ENCODE measurements around the gene ZSWIM1. TPM values are rescaled to one million over a fixed set of nuclear protein-coding genes. Genes with fewer than 3 reads are reported as not detected.
A peak's percentile ranks its signal among the peaks of the same experiment; 100 is the strongest.

ZSWIM1 gene
- total RNA-seq, 1 donor from 2014 or later = 9.0 TPM

DNA sequence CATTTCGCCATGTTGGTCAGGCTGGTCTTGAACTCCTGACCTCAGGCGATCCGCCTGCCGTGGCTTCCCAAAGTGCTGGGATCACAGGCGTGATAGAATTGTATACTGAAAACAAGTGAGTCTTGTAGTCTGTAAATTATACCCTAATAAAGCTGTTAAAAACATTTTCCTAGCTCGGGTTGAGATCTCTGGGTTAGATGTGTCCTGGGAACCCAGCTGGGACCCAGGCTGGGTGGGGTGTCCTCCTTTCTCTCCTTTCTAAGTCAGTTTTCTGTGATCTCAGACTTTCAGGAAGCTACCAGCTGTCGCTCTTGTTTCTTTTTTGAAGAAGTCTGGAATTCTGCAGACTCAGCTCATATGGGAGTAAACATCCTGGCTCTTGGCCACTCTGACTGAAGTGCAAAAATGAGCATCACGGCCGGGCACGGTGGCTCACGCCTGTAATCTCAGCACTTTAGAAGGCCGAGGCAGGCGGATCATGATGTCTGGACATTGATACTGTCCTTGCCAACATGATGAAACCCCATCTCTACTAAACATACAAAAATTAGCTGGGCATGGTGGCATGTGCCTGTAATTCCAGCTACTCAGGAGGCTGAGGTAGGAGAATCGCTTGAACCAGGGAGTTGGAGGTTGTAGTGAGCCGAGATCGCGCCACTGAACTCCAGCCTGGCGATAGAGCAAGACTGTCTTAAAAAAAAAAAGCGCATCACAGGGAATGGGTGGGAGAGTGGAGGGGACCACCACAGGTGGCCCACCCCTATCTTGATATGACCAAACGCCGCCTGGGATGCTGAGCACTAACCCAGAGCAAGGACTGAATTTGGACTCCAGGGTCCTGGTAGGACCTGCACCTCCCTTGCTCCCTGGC lies 43.6 kb downstream of the ZSWIM1 start:
- Mint-ChIP-seq H3K4me1 (ENCODE audit: low read depth, unreplicated experiment) (peaks cover 11% of the 10 kb centered on the region), H3K36me3 (ENCODE audit: low read depth, unreplicated experiment) (peaks cover 3% of the 10 kb centered on the region), H3K4me3 (ENCODE audit: unreplicated experiment) (no peak overlapping the region), H3K9me3 (ENCODE audit: unreplicated experiment) (no peaks in the 10 kb centered on the region), H3K27me3 (ENCODE audit: low read depth, unreplicated experiment) (peaks cover 2% of the 10 kb centered on the region), H3K27ac (ENCODE audit: unreplicated experiment) (peak overlapping the region; percentile 92)
- Histone ChIP-seq H3K36me3 (ENCODE audit: insufficient read depth, low read length) (no peaks in the 10 kb centered on the region), H4K20me1 (ENCODE audit: insufficient read depth, low read length) (no peaks in the 10 kb centered on the region), H3K79me2 (ENCODE audit: insufficient read depth, low read length) (no peaks in the 10 kb centered on the region), H3K4me2 (ENCODE audit: low read length) (no peak overlapping the region), H3K27me3 (ENCODE audit: insufficient read depth, low read length) (no peaks in the 10 kb centered on the region), H3K9me3 (ENCODE audit: insufficient read depth, low read depth, low read length) (no peaks in the 10 kb centered on the region), H2AFZ (ENCODE audit: low read depth, low read length) (no peak overlapping the region), H3K4me3 (ENCODE audit: insufficient read depth, low read depth, low read length) (no peak overlapping the region), H3K4me1 (ENCODE audit: insufficient read depth, low read length) (peaks cover 9% of the 10 kb centered on the region), H3K27ac (ENCODE audit: low read depth, low read length) (no peak overlapping the region), H3K9ac (ENCODE audit: low read length) (no peak overlapping the region)
- no peak for DNase-seq (ENCODE audit: low read depth)
- no peak for TF ChIP-seq EZH2 (IDR thresholded peaks at IDR 0.05; ENCODE audit: insufficient read depth, low read length)
- TF ChIP-seq, protein P1, sequence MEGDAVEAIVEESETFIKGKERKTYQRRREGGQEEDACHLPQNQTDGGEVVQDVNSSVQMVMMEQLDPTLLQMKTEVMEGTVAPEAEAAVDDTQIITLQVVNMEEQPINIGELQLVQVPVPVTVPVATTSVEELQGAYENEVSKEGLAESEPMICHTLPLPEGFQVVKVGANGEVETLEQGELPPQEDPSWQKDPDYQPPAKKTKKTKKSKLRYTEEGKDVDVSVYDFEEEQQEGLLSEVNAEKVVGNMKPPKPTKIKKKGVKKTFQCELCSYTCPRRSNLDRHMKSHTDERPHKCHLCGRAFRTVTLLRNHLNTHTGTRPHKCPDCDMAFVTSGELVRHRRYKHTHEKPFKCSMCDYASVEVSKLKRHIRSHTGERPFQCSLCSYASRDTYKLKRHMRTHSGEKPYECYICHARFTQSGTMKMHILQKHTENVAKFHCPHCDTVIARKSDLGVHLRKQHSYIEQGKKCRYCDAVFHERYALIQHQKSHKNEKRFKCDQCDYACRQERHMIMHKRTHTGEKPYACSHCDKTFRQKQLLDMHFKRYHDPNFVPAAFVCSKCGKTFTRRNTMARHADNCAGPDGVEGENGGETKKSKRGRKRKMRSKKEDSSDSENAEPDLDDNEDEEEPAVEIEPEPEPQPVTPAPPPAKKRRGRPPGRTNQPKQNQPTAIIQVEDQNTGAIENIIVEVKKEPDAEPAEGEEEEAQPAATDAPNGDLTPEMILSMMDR (IDR thresholded peaks at IDR 0.05; ENCODE audit: insufficient read depth, low read depth, low read length) = no peak
- no peak for FAIRE-seq

DNA sequence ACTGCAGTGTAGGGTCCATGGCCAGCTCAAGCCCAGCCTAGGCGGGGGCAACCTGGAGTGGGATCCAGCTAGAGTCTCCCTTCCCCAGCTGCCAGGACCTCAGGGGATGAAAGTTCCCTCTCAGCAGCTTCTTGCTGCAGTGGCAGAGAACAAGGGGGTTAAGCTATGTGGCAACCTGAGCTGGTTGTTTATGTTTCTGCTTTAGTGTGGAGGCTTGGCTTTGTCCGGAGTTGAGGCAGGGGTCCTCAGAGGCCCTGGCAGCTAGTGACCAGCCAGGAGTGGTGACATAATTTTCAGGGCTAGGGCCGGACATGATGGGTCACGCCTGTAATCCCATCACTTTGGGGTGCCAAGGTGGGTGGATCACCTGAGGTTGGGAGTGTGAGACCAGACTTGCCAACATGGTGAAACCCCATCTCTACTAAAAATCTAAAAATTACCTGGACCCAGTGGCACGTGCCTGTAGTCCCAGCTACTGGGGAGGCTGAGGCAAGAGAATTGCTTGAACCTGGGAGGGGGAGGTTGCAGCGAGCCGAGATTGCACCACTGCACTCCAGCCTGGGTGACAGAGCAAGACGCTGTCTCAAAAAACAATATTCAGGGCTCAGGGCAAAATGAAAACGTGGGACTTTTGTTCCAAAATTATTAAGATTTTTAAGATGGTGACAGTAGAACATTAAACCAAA lies 44.9 kb downstream of the ZSWIM1 start:
- Mint-ChIP-seq H3K9me3 (ENCODE audit: unreplicated experiment) (no peaks in the 10 kb centered on the region), H3K4me1 (ENCODE audit: low read depth, unreplicated experiment) (peaks cover 4% of the 10 kb centered on the region), H3K4me3 (ENCODE audit: unreplicated experiment) (no peak overlapping the region), H3K27me3 (ENCODE audit: low read depth, unreplicated experiment) (no peaks in the 10 kb centered on the region), H3K36me3 (ENCODE audit: low read depth, unreplicated experiment) (peaks cover 2% of the 10 kb centered on the region), H3K27ac (ENCODE audit: unreplicated experiment) (no peak overlapping the region)
- Histone ChIP-seq H3K4me1 (ENCODE audit: insufficient read depth, low read length) (no peaks in the 10 kb centered on the region), H3K79me2 (ENCODE audit: insufficient read depth, low read length) (no peaks in the 10 kb centered on the region), H3K4me3 (ENCODE audit: insufficient read depth, low read depth, low read length) (no peak overlapping the region), H3K9me3 (ENCODE audit: insufficient read depth, low read depth, low read length) (no peaks in the 10 kb centered on the region), H2AFZ (ENCODE audit: low read depth, low read length) (no peak overlapping the region), H3K27me3 (ENCODE audit: insufficient read depth, low read length) (no peaks in the 10 kb centered on the region), H3K9ac (ENCODE audit: low read length) (no peak overlapping the region), H3K27ac (ENCODE audit: low read depth, low read length) (no peak overlapping the region), H3K4me2 (ENCODE audit: low read length) (no peak overlapping the region), H4K20me1 (ENCODE audit: insufficient read depth, low read length) (no peaks in the 10 kb centered on the region), H3K36me3 (ENCODE audit: insufficient read depth, low read length) (no peaks in the 10 kb centered on the region)
- TF ChIP-seq EZH2 (IDR thresholded peaks at IDR 0.05; ENCODE audit: insufficient read depth, low read length) = no peak
- TF ChIP-seq, protein P1 (IDR thresholded peaks at IDR 0.05; ENCODE audit: insufficient read depth, low read depth, low read length) = no peak
- DNase-seq (ENCODE audit: low read depth) = no peak
- no peak for FAIRE-seq
